ENCODE measurements around the gene CFAP54.

DNA sequence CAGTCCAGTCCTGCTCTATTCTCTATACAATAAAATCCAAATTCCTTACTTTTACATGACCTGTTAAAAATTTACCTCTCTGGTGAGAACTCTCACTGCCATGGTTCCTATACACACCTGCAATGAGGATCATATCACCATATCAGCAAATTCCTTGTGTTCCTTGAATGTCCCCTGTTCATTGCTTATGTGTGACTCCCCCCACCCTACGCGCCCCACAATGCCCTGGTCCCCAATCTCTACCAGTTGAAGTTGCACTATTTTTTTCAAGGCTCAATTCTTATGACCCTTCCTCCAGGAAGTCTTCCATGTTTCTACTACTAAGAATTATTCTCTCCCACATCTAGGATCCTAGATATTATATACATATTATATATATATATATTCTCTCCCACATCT, 335.5 kb downstream of the CFAP54 start:
- TF ChIP-seq, protein P1, sequence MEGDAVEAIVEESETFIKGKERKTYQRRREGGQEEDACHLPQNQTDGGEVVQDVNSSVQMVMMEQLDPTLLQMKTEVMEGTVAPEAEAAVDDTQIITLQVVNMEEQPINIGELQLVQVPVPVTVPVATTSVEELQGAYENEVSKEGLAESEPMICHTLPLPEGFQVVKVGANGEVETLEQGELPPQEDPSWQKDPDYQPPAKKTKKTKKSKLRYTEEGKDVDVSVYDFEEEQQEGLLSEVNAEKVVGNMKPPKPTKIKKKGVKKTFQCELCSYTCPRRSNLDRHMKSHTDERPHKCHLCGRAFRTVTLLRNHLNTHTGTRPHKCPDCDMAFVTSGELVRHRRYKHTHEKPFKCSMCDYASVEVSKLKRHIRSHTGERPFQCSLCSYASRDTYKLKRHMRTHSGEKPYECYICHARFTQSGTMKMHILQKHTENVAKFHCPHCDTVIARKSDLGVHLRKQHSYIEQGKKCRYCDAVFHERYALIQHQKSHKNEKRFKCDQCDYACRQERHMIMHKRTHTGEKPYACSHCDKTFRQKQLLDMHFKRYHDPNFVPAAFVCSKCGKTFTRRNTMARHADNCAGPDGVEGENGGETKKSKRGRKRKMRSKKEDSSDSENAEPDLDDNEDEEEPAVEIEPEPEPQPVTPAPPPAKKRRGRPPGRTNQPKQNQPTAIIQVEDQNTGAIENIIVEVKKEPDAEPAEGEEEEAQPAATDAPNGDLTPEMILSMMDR (IDR thresholded peaks at IDR 0.05), result no peak
- TF ChIP-seq, protein P2, sequence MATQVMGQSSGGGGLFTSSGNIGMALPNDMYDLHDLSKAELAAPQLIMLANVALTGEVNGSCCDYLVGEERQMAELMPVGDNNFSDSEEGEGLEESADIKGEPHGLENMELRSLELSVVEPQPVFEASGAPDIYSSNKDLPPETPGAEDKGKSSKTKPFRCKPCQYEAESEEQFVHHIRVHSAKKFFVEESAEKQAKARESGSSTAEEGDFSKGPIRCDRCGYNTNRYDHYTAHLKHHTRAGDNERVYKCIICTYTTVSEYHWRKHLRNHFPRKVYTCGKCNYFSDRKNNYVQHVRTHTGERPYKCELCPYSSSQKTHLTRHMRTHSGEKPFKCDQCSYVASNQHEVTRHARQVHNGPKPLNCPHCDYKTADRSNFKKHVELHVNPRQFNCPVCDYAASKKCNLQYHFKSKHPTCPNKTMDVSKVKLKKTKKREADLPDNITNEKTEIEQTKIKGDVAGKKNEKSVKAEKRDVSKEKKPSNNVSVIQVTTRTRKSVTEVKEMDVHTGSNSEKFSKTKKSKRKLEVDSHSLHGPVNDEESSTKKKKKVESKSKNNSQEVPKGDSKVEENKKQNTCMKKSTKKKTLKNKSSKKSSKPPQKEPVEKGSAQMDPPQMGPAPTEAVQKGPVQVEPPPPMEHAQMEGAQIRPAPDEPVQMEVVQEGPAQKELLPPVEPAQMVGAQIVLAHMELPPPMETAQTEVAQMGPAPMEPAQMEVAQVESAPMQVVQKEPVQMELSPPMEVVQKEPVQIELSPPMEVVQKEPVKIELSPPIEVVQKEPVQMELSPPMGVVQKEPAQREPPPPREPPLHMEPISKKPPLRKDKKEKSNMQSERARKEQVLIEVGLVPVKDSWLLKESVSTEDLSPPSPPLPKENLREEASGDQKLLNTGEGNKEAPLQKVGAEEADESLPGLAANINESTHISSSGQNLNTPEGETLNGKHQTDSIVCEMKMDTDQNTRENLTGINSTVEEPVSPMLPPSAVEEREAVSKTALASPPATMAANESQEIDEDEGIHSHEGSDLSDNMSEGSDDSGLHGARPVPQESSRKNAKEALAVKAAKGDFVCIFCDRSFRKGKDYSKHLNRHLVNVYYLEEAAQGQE (IDR thresholded peaks at IDR 0.05), result no peak
- TF ChIP-seq KDM5A (IDR thresholded peaks at IDR 0.05), result no peak
- no peak for TF ChIP-seq POLR2AphosphoS2 (conservative IDR thresholded peaks at IDR 0.05; ENCODE audit: low read length)
- TF ChIP-seq MAFK (IDR thresholded peaks at IDR 0.05; ENCODE audit: partially characterized antibody), result peak; percentile 49
- TF ChIP-seq ZFP36 (IDR thresholded peaks at IDR 0.05; ENCODE audit: borderline replicate concordance, partially characterized antibody), result no peak
